Neural cell (in vitro differentiated cells): ENCODE data around the gene GDI2. TPM values are rescaled to one million over a fixed set of nuclear protein-coding genes. Genes with fewer than 3 reads are reported as not detected.

ENCODE experiments used
- H2AFZ ChIP-seq: fragments of 200-600, 300-800 bp; sonication (generic), shearing (Covaris generic); 2 replicates; pipeline ENCODE4 v1.6.0; 2014; ENCODE audit warnings: low read depth, mild to moderate bottlenecking, antibody characterized with exemption, low read length, moderate library complexity
- H3F3A ChIP-seq: fragments of 200-600 bp; shearing (Covaris generic); 2 replicates; pipeline ENCODE4 v1.6.1; 2016; ENCODE audit warnings: mild to moderate bottlenecking, moderate library complexity, mixed read lengths, antibody characterized with exemption, low read length; ENCODE audit not compliant: insufficient read depth, poor library complexity, severe bottlenecking
- H3K27ac ChIP-seq: fragments of 200-600, 300-800 bp; sonication (generic), shearing (Covaris generic); 2 replicates; pipeline ENCODE4 v1.5.1; 2014; ENCODE audit warnings: mild to moderate bottlenecking, low read length, moderate library complexity
- H3K27me3 ChIP-seq: fragments of 300-800, 200-600 bp; sonication (generic), shearing (Covaris generic); 2 replicates; pipeline ENCODE4 v1.6.0; 2014; ENCODE audit warnings: mild to moderate bottlenecking, low read depth, low read length, moderate library complexity; ENCODE audit not compliant: insufficient read depth
- H3K36me3 ChIP-seq: fragments of 300-800, 200-600 bp; sonication (generic), shearing (Covaris generic); 2 replicates; pipeline ENCODE4 v1.5.1; 2014; ENCODE audit warnings: mild to moderate bottlenecking, antibody characterized with exemption, low read length, moderate library complexity; ENCODE audit not compliant: insufficient read depth
- H3K4me2 ChIP-seq: fragments of 300-800, 200-600 bp; sonication (generic), shearing (Covaris generic); 2 replicates; pipeline ENCODE4 v1.6.0; 2014; ENCODE audit warnings: mild to moderate bottlenecking, low read length
- H3K4me3 ChIP-seq: fragments of 300-800, 200-600 bp; sonication (generic), shearing (Covaris generic); 2 replicates; pipeline ENCODE4 v1.5.1; 2014; ENCODE audit warnings: mild to moderate bottlenecking, low read length, moderate library complexity
- H3K79me2 ChIP-seq: fragments of 200-600 bp; shearing (Covaris generic); replicated peaks from 2 replicates; pipeline ENCODE4 v1.6.0; 2014; ENCODE audit warnings: mild to moderate bottlenecking, low read length, moderate library complexity; ENCODE audit not compliant: insufficient read depth
- H3K9ac ChIP-seq: fragments of 300-800, 200-600 bp; sonication (generic), shearing (Covaris generic); 2 replicates; pipeline ENCODE4 v1.6.1; 2016; ENCODE audit warnings: mild to moderate bottlenecking, low read length, mixed read lengths
- H3K9me2 ChIP-seq: fragments of 200-600 bp; shearing (Covaris generic); 2 replicates; pipeline ENCODE4 v1.6.1; 2016; ENCODE audit warnings: mild to moderate bottlenecking, low read length, mixed read lengths; ENCODE audit not compliant: insufficient read depth
- H3K9me3 ChIP-seq: fragments of 200-600, 300-800 bp; sonication (generic), shearing (Covaris generic); 2 replicates; pipeline ENCODE4 v1.6.1; 2016; ENCODE audit warnings: mild to moderate bottlenecking, mixed run types, low read length, moderate library complexity, mixed read lengths
- H4K20me1 ChIP-seq: fragments of 200-600 bp; shearing (Covaris generic); 2 replicates; pipeline ENCODE4 v1.6.1; 2016; ENCODE audit warnings: mild to moderate bottlenecking, mixed run types; ENCODE audit not compliant: insufficient read depth
- CTCF ChIP-seq: fragments of 450-650 bp; IDR thresholded peaks from 2 replicates; pipeline ENCODE4 v1.5.1; 2014; ENCODE audit warnings: antibody characterized with exemption, mild to moderate bottlenecking, moderate library complexity; ENCODE audit not compliant: poor library complexity, severe bottlenecking
- EP300 ChIP-seq: fragments of 450-650 bp; conservative IDR thresholded peaks from 2 replicates; pipeline ENCODE4 v1.6.1; 2014; ENCODE audit warnings: antibody characterized with exemption, mild to moderate bottlenecking, moderate library complexity; ENCODE audit not compliant: poor library complexity, severe bottlenecking
- EZH2 ChIP-seq: fragments of 200-600, 300-800 bp; shearing (Covaris generic), sonication (generic); IDR thresholded peaks from 2 replicates; pipeline ENCODE4 v1.6.1; 2014; ENCODE audit warnings: antibody characterized with exemption, low read length, borderline replicate concordance, mild to moderate bottlenecking; ENCODE audit not compliant: insufficient read depth, poor library complexity, severe bottlenecking
- MXI1 ChIP-seq: fragments of 450-650 bp; conservative IDR thresholded peaks from 2 replicates; pipeline ENCODE4 v1.6.1; 2014; ENCODE audit warnings: antibody characterized with exemption, mild to moderate bottlenecking; ENCODE audit not compliant: poor library complexity, severe bottlenecking
- POLR2AphosphoS5 ChIP-seq: IDR thresholded peaks from 2 replicates; pipeline ENCODE4 v1.6.1; 2012
- RAD21 ChIP-seq: fragments of 450-650 bp; conservative IDR thresholded peaks from 2 replicates; pipeline ENCODE4 v1.6.1; 2014; ENCODE audit warnings: antibody characterized with exemption, mild to moderate bottlenecking, moderate library complexity
- SMC3 ChIP-seq: fragments of 450-650 bp; conservative IDR thresholded peaks from 2 replicates; pipeline ENCODE4 v1.6.1; 2014; ENCODE audit warnings: antibody characterized with exemption, mild to moderate bottlenecking, moderate library complexity; ENCODE audit not compliant: poor library complexity
- TAF1 ChIP-seq: IDR thresholded peaks from 2 replicates; pipeline ENCODE4 v1.6.1; 2012; ENCODE audit warnings: low read depth
- polyA plus RNA-seq: library from polyadenylated mRNA; depleted of rRNA; stranded (reverse); fragments of >200 nt; gene quantifications from 2 replicates; pipeline ENCODE4 v1.2.3, GENCODE V29; 2014
- TF ChIP-seq, protein P1 (sequence below): IDR thresholded peaks from 2 replicates; pipeline ENCODE4 v1.6.1; 2012; ENCODE audit warnings: borderline replicate concordance

GDI2 gene
- polyA plus RNA-seq, 1 donor from 2014 or later = 352 TPM

DNA sequence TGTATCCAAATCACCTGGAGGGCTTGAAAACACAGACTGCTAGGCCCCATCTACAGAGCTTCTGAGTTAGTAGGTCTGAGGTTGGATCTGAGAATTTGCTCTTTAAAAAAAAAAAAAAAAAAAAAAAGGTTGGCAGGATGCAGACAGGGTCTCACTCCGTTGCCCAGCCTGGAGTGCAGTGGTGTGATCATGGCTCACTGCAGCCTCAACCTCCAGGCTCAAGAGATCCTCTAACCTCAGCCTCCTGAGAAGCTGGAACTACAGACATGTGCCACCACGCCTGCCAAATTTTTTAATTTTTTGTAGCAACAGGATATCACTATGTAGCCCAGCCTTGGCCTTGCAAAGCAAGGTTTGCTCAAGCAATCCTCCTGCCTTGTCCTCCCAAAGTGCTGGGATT is 8.0 kb downstream of the GDI2 start:
- peaks cover 7% of the 10 kb centered on the region for H4K20me1 ChIP-seq
- TF ChIP-seq POLR2AphosphoS5 (no peak), SMC3 (no peak), TAF1 (no peak), MXI1 (no peak), CTCF (no peak), RAD21 (no peak), EP300 (no peak), EZH2 (no peak)
- TF ChIP-seq, protein P1, sequence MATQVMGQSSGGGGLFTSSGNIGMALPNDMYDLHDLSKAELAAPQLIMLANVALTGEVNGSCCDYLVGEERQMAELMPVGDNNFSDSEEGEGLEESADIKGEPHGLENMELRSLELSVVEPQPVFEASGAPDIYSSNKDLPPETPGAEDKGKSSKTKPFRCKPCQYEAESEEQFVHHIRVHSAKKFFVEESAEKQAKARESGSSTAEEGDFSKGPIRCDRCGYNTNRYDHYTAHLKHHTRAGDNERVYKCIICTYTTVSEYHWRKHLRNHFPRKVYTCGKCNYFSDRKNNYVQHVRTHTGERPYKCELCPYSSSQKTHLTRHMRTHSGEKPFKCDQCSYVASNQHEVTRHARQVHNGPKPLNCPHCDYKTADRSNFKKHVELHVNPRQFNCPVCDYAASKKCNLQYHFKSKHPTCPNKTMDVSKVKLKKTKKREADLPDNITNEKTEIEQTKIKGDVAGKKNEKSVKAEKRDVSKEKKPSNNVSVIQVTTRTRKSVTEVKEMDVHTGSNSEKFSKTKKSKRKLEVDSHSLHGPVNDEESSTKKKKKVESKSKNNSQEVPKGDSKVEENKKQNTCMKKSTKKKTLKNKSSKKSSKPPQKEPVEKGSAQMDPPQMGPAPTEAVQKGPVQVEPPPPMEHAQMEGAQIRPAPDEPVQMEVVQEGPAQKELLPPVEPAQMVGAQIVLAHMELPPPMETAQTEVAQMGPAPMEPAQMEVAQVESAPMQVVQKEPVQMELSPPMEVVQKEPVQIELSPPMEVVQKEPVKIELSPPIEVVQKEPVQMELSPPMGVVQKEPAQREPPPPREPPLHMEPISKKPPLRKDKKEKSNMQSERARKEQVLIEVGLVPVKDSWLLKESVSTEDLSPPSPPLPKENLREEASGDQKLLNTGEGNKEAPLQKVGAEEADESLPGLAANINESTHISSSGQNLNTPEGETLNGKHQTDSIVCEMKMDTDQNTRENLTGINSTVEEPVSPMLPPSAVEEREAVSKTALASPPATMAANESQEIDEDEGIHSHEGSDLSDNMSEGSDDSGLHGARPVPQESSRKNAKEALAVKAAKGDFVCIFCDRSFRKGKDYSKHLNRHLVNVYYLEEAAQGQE = no peak

DNA sequence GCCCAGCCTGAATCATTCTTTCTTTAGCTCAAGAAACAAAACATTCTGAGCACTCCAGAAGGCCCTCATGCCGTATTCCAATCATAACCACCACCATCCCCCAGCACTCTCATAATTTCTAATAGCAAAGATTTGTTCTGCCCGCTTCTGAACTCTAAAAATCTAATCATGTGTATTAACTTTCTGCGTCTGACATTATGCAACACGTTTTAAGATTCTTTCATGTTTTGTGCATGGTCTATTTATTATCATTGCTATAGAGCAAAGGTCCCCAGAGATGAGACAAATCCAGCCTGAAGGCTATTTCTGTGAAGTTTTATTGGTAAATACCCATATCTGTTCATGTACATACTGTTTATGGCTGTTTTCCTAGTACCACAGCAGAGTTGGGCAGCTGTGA is 8.8 kb downstream of the GDI2 start:
- Histone ChIP-seq H3K79me2 (peaks cover 96% of the 10 kb centered on the region), H3K4me2 (no peak overlapping the region), H3K9me2 (no peaks in the 10 kb centered on the region), H3K27me3 (no peaks in the 10 kb centered on the region), H2AFZ (no peak overlapping the region), H4K20me1 (peaks cover 7% of the 10 kb centered on the region), H3K36me3 (no peaks in the 10 kb centered on the region), H3F3A (no peaks in the 10 kb centered on the region), H3K9me3 (no peaks in the 10 kb centered on the region), H3K27ac (no peak overlapping the region), H3K9ac (no peak overlapping the region), H3K4me3 (no peak overlapping the region)
- TF ChIP-seq, protein P1 = no peak
- TF ChIP-seq SMC3 (no peak), CTCF (no peak), MXI1 (no peak), POLR2AphosphoS5 (no peak), TAF1 (no peak), RAD21 (no peak), EZH2 (no peak), EP300 (no peak)

More for the DNA sequence above, 8.0 kb downstream of the GDI2 start:
- H3K9me2 ChIP-seq = no peaks in the 10 kb centered on the region
- no peak overlapping the region for H3K4me3 ChIP-seq
- peaks cover 96% of the 10 kb centered on the region for H3K79me2 ChIP-seq
- no peak overlapping the region for H3K9ac ChIP-seq
- H3K9me3 ChIP-seq = no peaks in the 10 kb centered on the region
- no peaks in the 10 kb centered on the region for H3K36me3 ChIP-seq
- no peaks in the 10 kb centered on the region for H3K27me3 ChIP-seq
- no peak overlapping the region for H3K4me2 ChIP-seq
- H3K27ac ChIP-seq = no peak overlapping the region
- H2AFZ ChIP-seq = no peak overlapping the region
- H3F3A ChIP-seq = no peaks in the 10 kb centered on the region
